PFSK-1 (cell line): ENCODE data around the gene VEZF1.

Source experiments
- FOXP2 ChIP-seq: optimal IDR thresholded peaks from 2 replicates; pipeline ENCODE3; 2011; ENCODE audit warnings: borderline replicate concordance, control low read depth, inconsistent platforms; ENCODE audit not compliant: insufficient read depth; ENCODE audit errors: extremely low read length, extremely low read depth
- POLR2AphosphoS5 ChIP-seq: IDR thresholded peaks from 2 replicates; pipeline ENCODE4 v1.6.1; 2012; ENCODE audit warnings: low read depth, mild to moderate bottlenecking, control low read depth, low read length, moderate library complexity
- SIN3A ChIP-seq: IDR thresholded peaks from 2 replicates; pipeline ENCODE4 v1.6.1; 2012; ENCODE audit warnings: mild to moderate bottlenecking, low read length, moderate library complexity, borderline replicate concordance; ENCODE audit not compliant: insufficient read depth
- TAF1 ChIP-seq: IDR thresholded peaks from 2 replicates; pipeline ENCODE4 v1.6.1; 2012; ENCODE audit warnings: low read length, control low read depth, borderline replicate concordance; ENCODE audit not compliant: insufficient read depth
- TF ChIP-seq, protein P1 (sequence below), 2 experiments: IDR thresholded peaks; 2 replicates each; pipeline versions ENCODE4 v1.6.1 to v1.8.0; 2011 to 2012; ENCODE audit warnings: low read depth in 2 of 2, low read length in 2 of 2, control low read depth in 1 of 2, inconsistent platforms in 1 of 2, mild to moderate bottlenecking in 1 of 2, moderate library complexity in 1 of 2; ENCODE audit not compliant: insufficient read depth in 1 of 2

VEZF1 gene

DNA sequence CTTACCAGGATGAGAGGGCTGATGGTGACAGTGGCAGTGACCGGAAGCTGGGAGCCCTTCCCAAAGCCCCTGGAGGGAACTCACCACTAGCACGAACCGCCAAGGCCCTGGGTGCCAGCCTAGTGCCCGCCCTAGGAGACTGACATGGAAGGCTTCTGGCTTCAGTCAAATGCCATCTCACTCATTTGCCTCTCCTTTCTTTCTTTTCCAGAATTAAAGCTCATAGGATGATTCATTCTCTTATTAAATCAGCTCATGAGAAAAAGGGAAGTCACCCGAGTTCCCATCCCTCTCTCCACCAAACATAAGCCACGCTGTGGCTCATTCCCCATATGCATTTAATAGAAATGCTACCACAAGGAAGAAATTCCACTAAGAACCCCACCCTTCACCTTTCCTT lies 44.9 kb downstream of the VEZF1 start:
- no peak for TF ChIP-seq FOXP2
- TF ChIP-seq, protein P1, sequence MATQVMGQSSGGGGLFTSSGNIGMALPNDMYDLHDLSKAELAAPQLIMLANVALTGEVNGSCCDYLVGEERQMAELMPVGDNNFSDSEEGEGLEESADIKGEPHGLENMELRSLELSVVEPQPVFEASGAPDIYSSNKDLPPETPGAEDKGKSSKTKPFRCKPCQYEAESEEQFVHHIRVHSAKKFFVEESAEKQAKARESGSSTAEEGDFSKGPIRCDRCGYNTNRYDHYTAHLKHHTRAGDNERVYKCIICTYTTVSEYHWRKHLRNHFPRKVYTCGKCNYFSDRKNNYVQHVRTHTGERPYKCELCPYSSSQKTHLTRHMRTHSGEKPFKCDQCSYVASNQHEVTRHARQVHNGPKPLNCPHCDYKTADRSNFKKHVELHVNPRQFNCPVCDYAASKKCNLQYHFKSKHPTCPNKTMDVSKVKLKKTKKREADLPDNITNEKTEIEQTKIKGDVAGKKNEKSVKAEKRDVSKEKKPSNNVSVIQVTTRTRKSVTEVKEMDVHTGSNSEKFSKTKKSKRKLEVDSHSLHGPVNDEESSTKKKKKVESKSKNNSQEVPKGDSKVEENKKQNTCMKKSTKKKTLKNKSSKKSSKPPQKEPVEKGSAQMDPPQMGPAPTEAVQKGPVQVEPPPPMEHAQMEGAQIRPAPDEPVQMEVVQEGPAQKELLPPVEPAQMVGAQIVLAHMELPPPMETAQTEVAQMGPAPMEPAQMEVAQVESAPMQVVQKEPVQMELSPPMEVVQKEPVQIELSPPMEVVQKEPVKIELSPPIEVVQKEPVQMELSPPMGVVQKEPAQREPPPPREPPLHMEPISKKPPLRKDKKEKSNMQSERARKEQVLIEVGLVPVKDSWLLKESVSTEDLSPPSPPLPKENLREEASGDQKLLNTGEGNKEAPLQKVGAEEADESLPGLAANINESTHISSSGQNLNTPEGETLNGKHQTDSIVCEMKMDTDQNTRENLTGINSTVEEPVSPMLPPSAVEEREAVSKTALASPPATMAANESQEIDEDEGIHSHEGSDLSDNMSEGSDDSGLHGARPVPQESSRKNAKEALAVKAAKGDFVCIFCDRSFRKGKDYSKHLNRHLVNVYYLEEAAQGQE (IDR thresholded peaks at IDR 0.05; ENCODE audit: insufficient read depth in 1 of 2, low read depth in 2 of 2, low read length in 2 of 2) = no peak
- no peak for TF ChIP-seq TAF1
- TF ChIP-seq SIN3A = no peak

DNA sequence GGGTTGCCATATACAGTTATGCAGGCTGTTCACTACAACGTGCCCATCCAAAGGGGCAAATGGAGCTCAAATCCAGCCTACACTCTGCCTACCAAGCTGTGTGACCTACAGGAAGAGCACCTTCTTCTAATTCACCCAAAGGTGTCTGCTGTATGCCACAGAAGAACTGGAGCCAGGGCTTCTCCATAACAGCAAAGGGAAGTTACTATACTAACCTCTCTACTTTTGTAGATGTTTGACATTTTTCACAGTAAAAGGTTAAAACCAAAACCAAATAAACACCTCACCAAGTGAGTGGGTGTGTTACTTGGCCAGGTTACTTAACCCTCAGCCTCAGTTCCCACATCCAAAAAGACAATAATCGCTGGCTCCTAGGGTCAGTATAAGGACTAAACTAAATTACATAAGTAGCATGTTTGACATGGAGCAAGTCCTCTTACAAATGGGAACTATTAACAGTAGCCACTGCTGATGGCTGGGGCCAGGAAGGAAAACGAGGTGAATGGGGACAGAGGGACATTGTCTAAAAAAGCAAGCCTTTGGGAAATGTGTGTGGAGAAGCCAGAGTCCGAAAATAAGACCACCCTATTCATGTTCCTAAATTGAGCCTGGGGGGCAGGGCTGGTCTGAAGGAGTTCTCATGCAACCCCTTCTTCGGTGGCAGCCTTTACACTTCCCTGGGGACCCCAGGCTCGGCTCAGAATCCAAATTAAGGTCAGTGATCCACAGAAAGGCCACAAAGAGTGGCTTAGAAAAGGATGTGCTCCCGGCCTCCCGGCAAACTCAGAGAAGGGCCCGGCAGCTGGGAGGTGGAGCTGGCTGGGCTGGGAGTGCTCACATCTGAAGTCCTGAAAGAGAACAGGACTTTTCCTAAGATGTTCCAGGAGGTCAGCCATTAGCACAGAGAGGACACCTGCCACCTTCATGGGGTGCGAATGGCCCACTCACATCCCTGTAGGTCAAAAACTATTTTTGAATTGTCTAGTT lies 46.4 kb downstream of the VEZF1 start:
- TF ChIP-seq TAF1 (no peak), FOXP2 (no peak), POLR2AphosphoS5 (no peak), SIN3A (no peak)
- TF ChIP-seq, protein P1 (IDR thresholded peaks at IDR 0.05; ENCODE audit: insufficient read depth in 1 of 2, low read depth in 2 of 2, low read length in 2 of 2) = no peak

DNA sequence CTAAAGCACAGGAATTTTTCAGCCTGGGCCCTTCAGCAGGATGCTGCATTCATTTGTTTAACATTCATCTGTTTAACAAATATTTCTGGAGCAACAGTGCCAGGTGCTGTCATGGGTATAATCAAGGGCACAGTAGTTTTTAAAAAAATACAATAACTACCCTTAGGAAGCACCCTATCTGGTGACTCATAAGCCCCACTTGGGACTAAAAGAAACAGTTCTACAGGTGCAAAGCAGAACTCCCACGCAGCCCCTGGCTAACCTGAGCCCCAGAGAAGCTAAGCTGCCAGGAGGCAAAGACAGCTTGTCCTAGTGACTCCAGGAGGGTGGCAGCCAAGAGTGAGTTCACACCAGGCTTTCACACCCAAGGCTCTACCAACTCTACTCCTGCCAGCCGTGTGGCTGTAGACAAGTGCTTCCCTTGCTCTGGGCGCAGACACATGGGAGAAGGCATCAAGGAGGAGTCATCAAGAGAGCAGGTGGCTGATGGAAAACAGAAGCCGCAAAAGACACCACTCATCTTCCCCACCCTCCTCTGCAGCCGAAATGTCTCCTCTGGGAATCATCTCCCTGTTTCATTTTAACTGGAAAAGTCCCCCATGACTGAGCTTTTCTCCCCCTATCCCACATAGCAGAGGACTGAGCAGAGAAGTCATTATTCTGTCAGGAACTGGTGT lies 47.3 kb downstream of the VEZF1 start:
- TF ChIP-seq, protein P1 (IDR thresholded peaks at IDR 0.05; ENCODE audit: insufficient read depth in 1 of 2, low read depth in 2 of 2, low read length in 2 of 2) = no peak
- no peak for TF ChIP-seq TAF1
- TF ChIP-seq SIN3A = no peak
- no peak for TF ChIP-seq FOXP2
- TF ChIP-seq POLR2AphosphoS5 = no peak

DNA sequence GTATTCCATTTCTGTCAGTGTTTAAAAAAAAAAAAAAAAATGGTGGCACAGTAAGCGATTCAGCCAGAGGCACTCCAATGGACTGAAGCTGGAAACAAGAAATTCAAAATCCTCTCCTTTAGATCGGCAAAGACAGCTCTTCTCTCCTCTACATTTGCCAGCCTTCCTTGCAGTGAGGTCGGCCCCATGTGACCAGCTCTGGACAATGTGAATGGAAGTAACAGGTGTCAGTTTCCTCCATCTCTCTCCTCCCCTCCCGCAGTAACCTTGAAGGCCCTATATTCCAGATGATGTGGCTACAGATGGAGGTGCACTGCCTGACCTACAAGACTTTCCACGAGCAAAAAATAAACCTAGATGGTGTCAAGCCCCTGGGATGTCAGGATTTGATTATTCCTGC lies 47.8 kb downstream of the VEZF1 start:
- no peak for TF ChIP-seq FOXP2
- TF ChIP-seq, protein P1 (IDR thresholded peaks at IDR 0.05; ENCODE audit: insufficient read depth in 1 of 2, low read depth in 2 of 2, low read length in 2 of 2) = no peak
- TF ChIP-seq TAF1 = no peak
- no peak for TF ChIP-seq POLR2AphosphoS5
- TF ChIP-seq SIN3A = no peak
